Retina (tissue), 1 donor: ENCODE data around the gene CGREF1.
A peak's percentile ranks its signal among the peaks of the same experiment; 100 is the strongest.

Experiments used
- DNase-seq: peaks from one replicate; pipeline ENCODE4 v3.0.0-alpha.2; 2016

CGREF1 gene

GRCh38 chr2:27118525-27119329 lies at the start of gene CGREF1:
Gene CGREF1 (minus strand): TSS chr2:27119128. CDS start chr2:27104366, 14,762 bp downstream.
- peak; percentile 62 for DNase-seq

GRCh38 chr2:27164960-27165763 lies 46.2 kb upstream of the CGREF1 start:
- no peak for DNase-seq

GRCh38 chr2:27162151-27163121 lies 43.5 kb upstream of the CGREF1 start:
- DNase-seq: no peak

GRCh38 chr2:27160191-27160590 lies 41.3 kb upstream of the CGREF1 start:
- no peak for DNase-seq

GRCh38 chr2:27159271-27159670 lies 40.3 kb upstream of the CGREF1 start:
- no peak for DNase-seq

GRCh38 chr2:27158468-27158867 lies 39.5 kb upstream of the CGREF1 start:
- no peak for DNase-seq

GRCh38 chr2:27155069-27155520 lies 36.2 kb upstream of the CGREF1 start:
- DNase-seq: no peak

GRCh38 chr2:27154488-27154887 lies 35.6 kb upstream of the CGREF1 start:
- no peak for DNase-seq

- no peak for DNase-seq
Observed at GRCh38 chr2:27152796-27153464, 34.0 kb upstream of the CGREF1 start.

- no peak for DNase-seq
Observed at GRCh38 chr2:27152102-27152795, 33.3 kb upstream of the CGREF1 start.

- DNase-seq: no peak
Observed at GRCh38 chr2:27150639-27151230, 31.8 kb upstream of the CGREF1 start.

- no peak for DNase-seq
Observed at GRCh38 chr2:27149570-27150405, 30.9 kb upstream of the CGREF1 start.

- no peak for DNase-seq
Observed at GRCh38 chr2:27148801-27149439, 30.0 kb upstream of the CGREF1 start, which contains the start of gene TCF23. Gene TCF23 (plus strand): TSS chr2:27149004. CDS start chr2:27149134, 130 bp downstream.

GRCh38 chr2:27147935-27148334 lies 29.0 kb upstream of the CGREF1 start:
- no peak for DNase-seq

- DNase-seq: no peak
Observed at GRCh38 chr2:27145682-27146081, 26.8 kb upstream of the CGREF1 start.

GRCh38 chr2:27143285-27143684 lies 24.4 kb upstream of the CGREF1 start:
- DNase-seq: no peak

GRCh38 chr2:27139310-27139709 lies 20.4 kb upstream of the CGREF1 start, which contains the start of gene PRR30:
Gene PRR30 (minus strand): TSS chr2:27139410. CDS start chr2:27138329, 1,081 bp downstream.
- DNase-seq: no peak

- no peak for DNase-seq
Observed at GRCh38 chr2:27138111-27138510, 19.2 kb upstream of the CGREF1 start.

- DNase-seq: no peak
Observed at GRCh38 chr2:27137322-27137935, 18.5 kb upstream of the CGREF1 start.
